ENCODE measurements around the gene SH2D4B. TPM values are rescaled to one million over a fixed set of nuclear protein-coding genes. Genes with fewer than 3 reads are reported as not detected.

SH2D4B gene
- total and polyA plus RNA-seq, 2 donors (not counting 3 experiments of a cell fraction or from before 2014, with no cell fraction given), result not detected

DNA sequence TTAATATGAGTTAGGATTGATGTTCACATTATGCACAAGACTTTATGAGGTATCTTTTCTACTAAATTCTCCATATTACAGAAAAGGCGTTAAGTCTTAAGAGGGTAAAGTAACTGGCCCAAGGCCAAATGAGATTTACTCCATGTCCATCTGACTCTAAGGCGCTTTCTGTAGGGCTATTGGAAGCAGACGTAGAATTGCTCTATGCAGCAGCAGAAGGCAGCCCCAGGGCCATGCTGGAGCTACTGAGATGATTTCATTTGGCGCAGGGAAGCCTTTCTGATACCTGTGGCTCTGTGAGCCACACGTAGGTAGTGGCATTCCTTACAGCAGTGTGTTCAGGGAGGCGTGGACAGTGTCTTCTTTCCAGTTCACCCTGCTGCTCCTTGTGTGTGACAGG lies 133.1 kb downstream of the SH2D4B start:
- Histone ChIP-seq H3K36me3 (ENCODE audit: control insufficient read depth in 2 of 2, extremely low read depth in 1 of 2, insufficient read depth in 2 of 2, low read length in 2 of 2) (no peaks in the 10 kb centered on the region), H3K4me2 (ENCODE audit: insufficient read depth, low read length) (no peak overlapping the region), H3K9ac (replicated peaks; ENCODE audit: extremely low read depth, insufficient read depth, low read length) (no peak overlapping the region), H3K27me3 (ENCODE audit: control insufficient read depth in 2 of 2, insufficient read depth in 2 of 2, low read length in 2 of 2) (no peaks in the 10 kb centered on the region), H3K4me1 (ENCODE audit: control insufficient read depth, extremely low read depth, insufficient read depth, low read length) (no peaks in the 10 kb centered on the region), H3K4me3 (replicated peaks in 1 of 3; ENCODE audit: insufficient read depth in 1 of 3, low read depth in 1 of 3, low read length in 3 of 3) (no peak overlapping the region), H3K27ac (ENCODE audit: insufficient read depth, low read depth, low read length) (no peak overlapping the region), H4K20me1 (replicated peaks; ENCODE audit: control insufficient read depth, extremely low read depth, insufficient read depth, low read length) (no peaks in the 10 kb centered on the region), H3K79me2 (ENCODE audit: control insufficient read depth, insufficient read depth, low read length) (no peaks in the 10 kb centered on the region), H3K9me3 (replicated peaks; ENCODE audit: control insufficient read depth, insufficient read depth, low read length) (no peaks in the 10 kb centered on the region), H2AFZ (ENCODE audit: low read depth, low read length) (no peak overlapping the region), H3K9me1 (replicated peaks; ENCODE audit: control insufficient read depth, extremely low read depth, insufficient read depth, low read length) (no peaks in the 10 kb centered on the region)
- TF ChIP-seq MYC (IDR thresholded peaks at IDR 0.05; ENCODE audit: low read depth, low read length), result no peak
- TF ChIP-seq GATA2 (IDR thresholded peaks at IDR 0.05; ENCODE audit: insufficient read depth, insufficient read length, low read depth, low read length), result no peak
- no peak for TF ChIP-seq POLR2A (IDR thresholded peaks at IDR 0.05; ENCODE audit: low read depth, low read length)
- TF ChIP-seq, protein P1, sequence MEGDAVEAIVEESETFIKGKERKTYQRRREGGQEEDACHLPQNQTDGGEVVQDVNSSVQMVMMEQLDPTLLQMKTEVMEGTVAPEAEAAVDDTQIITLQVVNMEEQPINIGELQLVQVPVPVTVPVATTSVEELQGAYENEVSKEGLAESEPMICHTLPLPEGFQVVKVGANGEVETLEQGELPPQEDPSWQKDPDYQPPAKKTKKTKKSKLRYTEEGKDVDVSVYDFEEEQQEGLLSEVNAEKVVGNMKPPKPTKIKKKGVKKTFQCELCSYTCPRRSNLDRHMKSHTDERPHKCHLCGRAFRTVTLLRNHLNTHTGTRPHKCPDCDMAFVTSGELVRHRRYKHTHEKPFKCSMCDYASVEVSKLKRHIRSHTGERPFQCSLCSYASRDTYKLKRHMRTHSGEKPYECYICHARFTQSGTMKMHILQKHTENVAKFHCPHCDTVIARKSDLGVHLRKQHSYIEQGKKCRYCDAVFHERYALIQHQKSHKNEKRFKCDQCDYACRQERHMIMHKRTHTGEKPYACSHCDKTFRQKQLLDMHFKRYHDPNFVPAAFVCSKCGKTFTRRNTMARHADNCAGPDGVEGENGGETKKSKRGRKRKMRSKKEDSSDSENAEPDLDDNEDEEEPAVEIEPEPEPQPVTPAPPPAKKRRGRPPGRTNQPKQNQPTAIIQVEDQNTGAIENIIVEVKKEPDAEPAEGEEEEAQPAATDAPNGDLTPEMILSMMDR (IDR thresholded peaks at IDR 0.05; ENCODE audit: extremely low read depth in 1 of 2, insufficient read depth in 1 of 2, low read depth in 1 of 2, low read length in 2 of 2), result no peak
- no peak for TF ChIP-seq POLR2AphosphoS5 (IDR thresholded peaks at IDR 0.05; ENCODE audit: insufficient read depth, low read depth, low read length)
- no peak for TF ChIP-seq EZH2 (IDR thresholded peaks at IDR 0.05; ENCODE audit: borderline replicate concordance, low read depth, low read length, severe bottlenecking)
- TF ChIP-seq JUN (IDR thresholded peaks at IDR 0.05; ENCODE audit: borderline replicate concordance, insufficient read depth, insufficient read length, low read depth), result no peak
- TF ChIP-seq, protein P2, sequence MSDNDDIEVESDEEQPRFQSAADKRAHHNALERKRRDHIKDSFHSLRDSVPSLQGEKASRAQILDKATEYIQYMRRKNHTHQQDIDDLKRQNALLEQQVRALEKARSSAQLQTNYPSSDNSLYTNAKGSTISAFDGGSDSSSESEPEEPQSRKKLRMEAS (IDR thresholded peaks at IDR 0.05; ENCODE audit: insufficient read depth, insufficient read length), result no peak
- TF ChIP-seq FOS (IDR thresholded peaks at IDR 0.05; ENCODE audit: borderline replicate concordance, insufficient read depth, low read length), result no peak
- DNase-seq (ENCODE audit: low read depth, low spot score) (no peak), FAIRE-seq (no peak)
- intact Hi-C loops (cut with micrococcal nuclease), result no loop called here
- POLR2A ChIA-PET, result no interaction called here
- dilution Hi-C loops (cut with MboI; ENCODE audit: extremely low pct_ligation_motif_present, low sequenced_read_pairs), result no loop called here
- BruUV-seq (replicated peaks), result no TSS peak
- CTCF ChIA-PET, result no interaction called here

All from endothelial cell of umbilical vein (primary cell).